Measurements from ENCODE around the gene CEP72. TPM values are rescaled to one million over a fixed set of nuclear protein-coding genes. Genes with fewer than 3 reads are reported as not detected.

CEP72 gene
- total RNA-seq, 1 donor from 2014 or later, result 17.2 TPM

GRCh38 chr5:675111-675870, 63.2 kb downstream of the CEP72 start:
- H3K4me3 Mint-ChIP-seq, result no peak overlapping the region
- H3K36me3 ChIP-seq, result no peaks in the 10 kb centered on the region
- H3K4me1 Mint-ChIP-seq, result peaks cover 14% of the 10 kb centered on the region
- peaks cover 2% of the 10 kb centered on the region for H3F3A ChIP-seq (ENCODE audit: low read depth)
- no peak overlapping the region for H3K4me2 ChIP-seq
- no peaks in the 10 kb centered on the region for H3K9me3 Mint-ChIP-seq
- no peaks in the 10 kb centered on the region for H3K36me3 Mint-ChIP-seq
- H3K27ac ChIP-seq, result no peak overlapping the region
- H3K9me3 ChIP-seq (ENCODE audit: low read depth), result no peaks in the 10 kb centered on the region
- peaks cover 8% of the 10 kb centered on the region for H3K4me1 ChIP-seq
- no peak overlapping the region for H3K9ac ChIP-seq
- H3K79me2 ChIP-seq (ENCODE audit: low read depth), result no peaks in the 10 kb centered on the region
- no peak for DNase-seq (ENCODE audit: low spot score)
- peaks cover 40% of the 10 kb centered on the region for H3K27me3 ChIP-seq
- H3K27me3 Mint-ChIP-seq (ENCODE audit: insufficient read depth, low read depth), result peaks cover 11% of the 10 kb centered on the region
- TF ChIP-seq EZH2phosphoT487 (IDR thresholded peaks at IDR 0.05), result no peak
- no peak for TF ChIP-seq EZH2 (IDR thresholded peaks at IDR 0.05)
- no peak for TF ChIP-seq CTCF (IDR thresholded peaks at IDR 0.05)
- no peak overlapping the region for H3K27ac Mint-ChIP-seq
- no peak overlapping the region for H2AFZ ChIP-seq (replicated peaks)
- no peak overlapping the region for H3K4me3 ChIP-seq
- peaks cover 24% of the 10 kb centered on the region for H4K20me1 ChIP-seq (ENCODE audit: low read depth)

GRCh38 chr5:675871-676698, 63.9 kb downstream of the CEP72 start:
- H4K20me1 ChIP-seq (ENCODE audit: low read depth), result peaks cover 17% of the 10 kb centered on the region
- Mint-ChIP-seq H3K9me3 (no peaks in the 10 kb centered on the region), H3K4me1 (peaks cover 14% of the 10 kb centered on the region), H3K27ac (peak overlapping the region; percentile 82), H3K36me3 (no peaks in the 10 kb centered on the region), H3K4me3 (no peak overlapping the region), H3K27me3 (ENCODE audit: insufficient read depth, low read depth) (peaks cover 10% of the 10 kb centered on the region)
- H3K9ac ChIP-seq, result no peak overlapping the region
- no peaks in the 10 kb centered on the region for H3K36me3 ChIP-seq
- no peak overlapping the region for H3K4me2 ChIP-seq
- no peak overlapping the region for H3K27ac ChIP-seq
- no peaks in the 10 kb centered on the region for H3K9me3 ChIP-seq (ENCODE audit: low read depth)
- H3K4me3 ChIP-seq, result no peak overlapping the region
- H2AFZ ChIP-seq (replicated peaks), result no peak overlapping the region
- H3K27me3 ChIP-seq, result peaks cover 40% of the 10 kb centered on the region
- TF ChIP-seq CTCF (IDR thresholded peaks at IDR 0.05) (no peak), EZH2phosphoT487 (IDR thresholded peaks at IDR 0.05) (no peak), EZH2 (IDR thresholded peaks at IDR 0.05) (no peak)
- peaks cover 2% of the 10 kb centered on the region for H3F3A ChIP-seq (ENCODE audit: low read depth)
- no peak for DNase-seq (ENCODE audit: low spot score)
- H3K79me2 ChIP-seq (ENCODE audit: low read depth), result no peaks in the 10 kb centered on the region
- H3K4me1 ChIP-seq, result peaks cover 8% of the 10 kb centered on the region

DNA sequence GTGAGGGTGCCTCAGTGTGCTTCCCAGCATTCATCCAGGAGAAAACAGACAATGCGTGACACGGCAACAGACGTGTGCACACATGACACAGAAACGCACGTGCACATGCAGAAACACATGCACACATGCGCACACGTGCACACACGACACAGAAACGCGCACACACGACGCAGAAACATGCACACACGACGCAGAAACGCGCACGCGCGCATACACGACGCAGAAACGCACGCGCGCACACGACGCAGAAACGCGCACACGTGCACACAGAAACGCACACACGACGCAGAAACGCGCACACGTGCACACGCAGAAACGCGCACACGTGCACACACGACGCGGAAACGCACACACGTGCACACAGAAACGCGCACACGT, 64.5 kb downstream of the CEP72 start:
- H3F3A ChIP-seq (ENCODE audit: low read depth), result peaks cover 2% of the 10 kb centered on the region
- Mint-ChIP-seq H3K27me3 (ENCODE audit: insufficient read depth, low read depth) (peaks cover 12% of the 10 kb centered on the region), H3K36me3 (no peaks in the 10 kb centered on the region), H3K27ac (peak overlapping the region; percentile 82), H3K4me1 (peaks cover 14% of the 10 kb centered on the region), H3K4me3 (no peak overlapping the region), H3K9me3 (no peaks in the 10 kb centered on the region)
- peaks cover 8% of the 10 kb centered on the region for H3K4me1 ChIP-seq
- no peak overlapping the region for H2AFZ ChIP-seq (replicated peaks)
- H3K79me2 ChIP-seq (ENCODE audit: low read depth), result no peaks in the 10 kb centered on the region
- H3K4me2 ChIP-seq, result no peak overlapping the region
- no peak overlapping the region for H3K27ac ChIP-seq
- no peak overlapping the region for H3K4me3 ChIP-seq
- no peak overlapping the region for H3K9ac ChIP-seq
- H3K27me3 ChIP-seq, result peaks cover 40% of the 10 kb centered on the region
- DNase-seq (ENCODE audit: low spot score), result no peak
- no peaks in the 10 kb centered on the region for H3K9me3 ChIP-seq (ENCODE audit: low read depth)
- H4K20me1 ChIP-seq (ENCODE audit: low read depth), result peaks cover 13% of the 10 kb centered on the region
- H3K36me3 ChIP-seq, result no peaks in the 10 kb centered on the region
- no peak for TF ChIP-seq CTCF (IDR thresholded peaks at IDR 0.05)
- TF ChIP-seq EZH2phosphoT487 (IDR thresholded peaks at IDR 0.05), result no peak
- no peak for TF ChIP-seq EZH2 (IDR thresholded peaks at IDR 0.05)
